IMR-90 (cell line): Measurements from ENCODE around the gene GNAO1. TPM values are rescaled to one million over a fixed set of nuclear protein-coding genes. Genes with fewer than 3 reads are reported as not detected.

Experiments used
- ATAC-seq: fragments of 200-7000 bp; cut with Tn5 transposase; 2 replicates; pipeline ENCODE4 v1.9.1; 2020; ENCODE audit warnings: low read depth, mild to moderate bottlenecking, moderate library complexity
- BruUV-seq: library from RNA; stranded (reverse); fragments of 400-500 nt; replicated peaks from 2 replicates; lab custom pipeline; 2021; lab: Mats Ljungman, UMichigan
- CTCF ChIA-PET: fragments of 300-600 bp; formaldehyde crosslinking; extraction: SDS; loops from one replicate; lab custom pipeline; 2021; ENCODE audit warnings: antibody characterized with exemption; lab: Yijun Ruan, JAX
- POLR2A ChIA-PET: fragments of 300-600 bp; sonication (Branson Sonifier 250); formaldehyde crosslinking; loops from one replicate; lab custom pipeline; 2022; ENCODE audit warnings: antibody characterized with exemption; ENCODE audit not compliant: unreplicated experiment; lab: Charles Lee
- DNase-seq: peaks from one replicate; pipeline ENCODE4 v3.0.0; 2013
- H2AFZ ChIP-seq: replicated peaks from 2 replicates; pipeline ENCODE3; 2013; ENCODE audit warnings: low read length, mild to moderate bottlenecking; ENCODE audit not compliant: poor library complexity
- H2AK5ac ChIP-seq: 2 replicates; pipeline ENCODE4 v1.6.1; 2013; ENCODE audit warnings: low read depth, low read length, inconsistent platforms
- H2AK9ac ChIP-seq: replicated peaks from 2 replicates; pipeline ENCODE3; 2013; ENCODE audit warnings: mild to moderate bottlenecking, low read depth, low read length, moderate library complexity; ENCODE audit not compliant: poor library complexity
- H2BK120ac ChIP-seq: 2 replicates; pipeline ENCODE4 v1.6.1; 2013; ENCODE audit warnings: low read depth, low read length, inconsistent platforms
- H2BK15ac ChIP-seq: 3 replicates; pipeline ENCODE4 v1.6.1; 2013; ENCODE audit warnings: low read depth, low read length, inconsistent platforms
- H2BK20ac ChIP-seq: 2 replicates; pipeline ENCODE4 v1.6.1; 2013; ENCODE audit warnings: low read depth, mild to moderate bottlenecking, inconsistent platforms, low read length, moderate library complexity
- H2BK5ac ChIP-seq: 2 replicates; pipeline ENCODE4 v1.6.1; 2013; ENCODE audit warnings: mild to moderate bottlenecking, low read depth, low read length, inconsistent platforms; ENCODE audit not compliant: poor library complexity, severe bottlenecking
- H3K14ac ChIP-seq: replicated peaks from 2 replicates; pipeline ENCODE4 v1.6.1; 2013; ENCODE audit warnings: low read depth, low read length, inconsistent platforms
- H3K18ac ChIP-seq: 2 replicates; pipeline ENCODE4 v1.6.1; 2013; ENCODE audit warnings: low read depth, low read length, control low read depth
- H3K23ac ChIP-seq: 2 replicates; pipeline ENCODE4 v1.6.1; 2013; ENCODE audit warnings: low read depth, low read length, inconsistent platforms
- H3K27ac ChIP-seq: 2 replicates; pipeline ENCODE4 v1.5.1; 2013; ENCODE audit warnings: mild to moderate bottlenecking, control low read depth, low read length; ENCODE audit not compliant: insufficient read depth
- H3K27me3 ChIP-seq: 2 replicates; pipeline ENCODE4 v1.6.1; 2013; ENCODE audit warnings: low read length; ENCODE audit not compliant: control insufficient read depth, insufficient read depth
- H3K36me3 ChIP-seq: 2 replicates; pipeline ENCODE4 v1.6.1; 2013; ENCODE audit warnings: low read length, mixed read lengths; ENCODE audit not compliant: control insufficient read depth, insufficient read depth
- H3K4ac ChIP-seq: 2 replicates; pipeline ENCODE4 v1.6.1; 2013; ENCODE audit warnings: low read depth, low read length, inconsistent platforms
- H3K4me1 ChIP-seq: 2 replicates; pipeline ENCODE4 v1.6.1; 2013; ENCODE audit warnings: low read length, mixed read lengths; ENCODE audit not compliant: control insufficient read depth, insufficient read depth
- H3K4me2 ChIP-seq: 2 replicates; pipeline ENCODE4 v1.6.1; 2013; ENCODE audit warnings: low read depth, mild to moderate bottlenecking, control low read depth, low read length, moderate library complexity
- H3K4me3 ChIP-seq: 2 replicates; pipeline ENCODE4 v1.5.1; 2013; ENCODE audit warnings: low read depth, mild to moderate bottlenecking, control low read depth, low read length, moderate library complexity; ENCODE audit not compliant: insufficient read depth
- H3K56ac ChIP-seq: 2 replicates; pipeline ENCODE4 v1.6.1; 2013; ENCODE audit warnings: low read length, inconsistent platforms; ENCODE audit not compliant: insufficient read depth; ENCODE audit errors: extremely low read depth
- H3K79me1 ChIP-seq, 2 experiments: 2 replicates each; pipeline ENCODE4 v1.6.1; 2013; ENCODE audit warnings: low read length in 2 of 2, inconsistent platforms in 1 of 2, low read depth in 1 of 2
- H3K9ac ChIP-seq: 2 replicates; pipeline ENCODE4 v1.6.1; 2013; ENCODE audit warnings: low read depth, low read length, control low read depth
- H3K9me1 ChIP-seq: 2 replicates; pipeline ENCODE4 v1.6.1; 2013; ENCODE audit warnings: low read length, inconsistent platforms; ENCODE audit not compliant: insufficient read depth
- H3K9me3 ChIP-seq: 2 replicates; pipeline ENCODE4 v1.6.1; 2013; ENCODE audit warnings: low read length; ENCODE audit not compliant: control insufficient read depth, insufficient read depth
- H4K20me1 ChIP-seq: 2 replicates; pipeline ENCODE4 v1.6.1; 2013; ENCODE audit warnings: low read length, inconsistent platforms; ENCODE audit not compliant: insufficient read depth
- H4K5ac ChIP-seq: 2 replicates; pipeline ENCODE4 v1.6.1; 2013; ENCODE audit warnings: mild to moderate bottlenecking, low read depth, low read length, control low read depth
- H4K8ac ChIP-seq, 2 experiments: 2 replicates each; pipeline ENCODE4 v1.6.1; 2013; ENCODE audit warnings: low read depth in 2 of 2, low read length in 2 of 2, control low read depth in 1 of 2, inconsistent platforms in 1 of 2
- H4K91ac ChIP-seq: 2 replicates; pipeline ENCODE4 v1.6.1; 2013; ENCODE audit warnings: low read depth, low read length, inconsistent platforms; ENCODE audit not compliant: insufficient read depth
- BHLHE40 ChIP-seq: fragments of 150-350 bp; IDR thresholded peaks from 2 replicates; pipeline ENCODE4 v1.6.1; 2016; ENCODE audit warnings: mild to moderate bottlenecking, low read depth, low read length
- CEBPB ChIP-seq: IDR thresholded peaks from 2 replicates; pipeline ENCODE4 v1.6.1; 2012; ENCODE audit warnings: low read depth, low read length, improper control_type of control experiment
- CHD1 ChIP-seq: IDR thresholded peaks from 2 replicates; pipeline ENCODE4 v1.6.1; 2012; ENCODE audit warnings: low read depth, low read length, improper control_type of control experiment
- FOS ChIP-seq: fragments of 150-350 bp; IDR thresholded peaks from 2 replicates; pipeline ENCODE4 v1.6.1; 2016; ENCODE audit warnings: low read depth, low read length
- MAFK ChIP-seq: IDR thresholded peaks from 2 replicates; pipeline ENCODE4 v1.6.1; 2012; ENCODE audit warnings: low read depth, low read length, improper control_type of control experiment
- MAZ ChIP-seq: IDR thresholded peaks from 2 replicates; pipeline ENCODE4 v1.6.1; 2012; ENCODE audit warnings: low read depth, mild to moderate bottlenecking, low read length, improper control_type of control experiment, moderate library complexity, borderline replicate concordance
- MXI1 ChIP-seq: IDR thresholded peaks from 2 replicates; pipeline ENCODE4 v1.6.1; 2012; ENCODE audit warnings: low read depth, mild to moderate bottlenecking, low read length, moderate library complexity, borderline replicate concordance
- NFE2L2 ChIP-seq: fragments of 150-350 bp; IDR thresholded peaks from 2 replicates; pipeline ENCODE4 v1.6.1; 2016; ENCODE audit warnings: low read depth, mild to moderate bottlenecking, low read length
- POLR2A ChIP-seq: IDR thresholded peaks from 2 replicates; pipeline ENCODE4 v1.6.1; 2012; ENCODE audit warnings: mild to moderate bottlenecking, low read depth, low read length
- RAD21 ChIP-seq: IDR thresholded peaks from 2 replicates; pipeline ENCODE4 v1.6.1; 2012; ENCODE audit warnings: low read length, improper control_type of control experiment
- RCOR1 ChIP-seq: IDR thresholded peaks from 2 replicates; pipeline ENCODE4 v1.6.1; 2012; ENCODE audit warnings: mild to moderate bottlenecking, low read length, improper control_type of control experiment; ENCODE audit not compliant: insufficient replicate concordance
- RFX5 ChIP-seq: IDR thresholded peaks from 2 replicates; pipeline ENCODE4 v1.8.0; 2012; ENCODE audit warnings: low read depth, mild to moderate bottlenecking, low read length, moderate library complexity
- SMC3 ChIP-seq: fragments of 150-350 bp; IDR thresholded peaks from 2 replicates; pipeline ENCODE4 v1.6.1; 2016; ENCODE audit warnings: low read depth, mild to moderate bottlenecking, antibody characterized with exemption, low read length, moderate library complexity
- WGBS, 2 experiments: methylation state at CpG; one replicate each; pipeline versions ENCODE4 v1.1.5 to v1.1.7; 2013; ENCODE audit warnings: missing lambda C conversion rate in 2 of 2; ENCODE audit not compliant: insufficient read length in 1 of 2; ENCODE audit errors: extremely low coverage in 2 of 2; 5-methylcytosine and 5-hydroxymethylcytosine counted together
- dilution Hi-C: fragments of 300-500 bp; cut with HindIII; formaldehyde crosslinking; loops from one replicate; pipeline ENCODE4 v1.14.3; 2018; ENCODE audit warnings: low sequenced_read_pairs; ENCODE audit not compliant: unreplicated experiment
- in situ Hi-C: fragments of 300-500 bp; cut with MboI; formaldehyde crosslinking; loops from 3 replicates; pipeline ENCODE4 v1.14.3; 2019; ENCODE audit warnings: low sequenced_read_pairs, inconsistent platforms, mixed read lengths
- intact Hi-C: fragments of 100-400 bp; cut with micrococcal nuclease; formaldehyde crosslinking; loops from 2 replicates; pipeline ENCODE4 v1.10.0; 2022
- polyA plus RNA-seq, 3 experiments: library from polyadenylated mRNA; depleted of rRNA; stranded (reverse); fragments of >200 nt; gene quantifications; 2 replicates each; pipeline ENCODE4 v1.2.3, GENCODE V29; 2012; ENCODE audit warnings: low replicate concordance in 1 of 3
- total RNA-seq: library from RNA; depleted of rRNA; stranded (reverse); fragments of >200 nt; gene quantifications from 2 replicates; pipeline ENCODE4 v1.2.3, GENCODE V29; 2012
- TF ChIP-seq, protein P1 (sequence below): fragments of 150-350 bp; IDR thresholded peaks from 2 replicates; pipeline ENCODE4 v1.6.1; 2016; ENCODE audit warnings: low read depth, mild to moderate bottlenecking, low read length, moderate library complexity, borderline replicate concordance
- TF ChIP-seq, protein P2 (sequence below): fragments of 150-350 bp; IDR thresholded peaks from 2 replicates; pipeline ENCODE4 v1.6.1; 2017; ENCODE audit warnings: mild to moderate bottlenecking, antibody characterized with exemption, low read length, low read depth

GNAO1 gene
- total and polyA plus RNA-seq, 2 of the 4 experiments (the other 2 are of a cell fraction): under 0.01 to 0.07 TPM

- Histone ChIP-seq H3K36me3 (no peaks in the 10 kb centered on the region), H3K4me1 (no peaks in the 10 kb centered on the region), H2BK15ac (no peak overlapping the region), H3K27me3 (peaks cover 15% of the 10 kb centered on the region; the same call in 1 of the 2 replicates), H2AK5ac (no peak overlapping the region), H2BK5ac (no peak overlapping the region), H3K4me2 (no peak overlapping the region), H4K8ac (no peak overlapping the region), H3K56ac (no peak overlapping the region), H2AK9ac (no peak overlapping the region), H3K9me1 (no peaks in the 10 kb centered on the region; the same call in 1 of the 2 replicates), H2BK120ac (no peak overlapping the region), H4K20me1 (no peaks in the 10 kb centered on the region), H3K4ac (no peak overlapping the region), H4K5ac (no peak overlapping the region), H3K18ac (no peak overlapping the region), H4K91ac (no peak overlapping the region), H3K23ac (no peak overlapping the region), H3K4me3 (no peak overlapping the region), H3K9me3 (no peaks in the 10 kb centered on the region), H2BK20ac (no peak overlapping the region), H3K79me1 (no peaks in the 10 kb centered on the region), H3K27ac (no peak overlapping the region), H3K9ac (no peak overlapping the region), H3K14ac (no peak overlapping the region), H2AFZ (no peak overlapping the region)
- dilution Hi-C loops (no loop called here), in situ Hi-C loops (no loop called here), intact Hi-C loops (no loop called here)
- 90% methylated on average over 6 of the region's 22 CpGs; no CpG with 5 or more reads in 1 of the 2 experiments for WGBS, 2 experiments
- ChIA-PET POLR2A (no interaction called here), CTCF (interaction anchor here (2.8 kb wide), 1 partner anchor 28 kb away, joined by 9 read pairs; no protein-coding TSS in a partner anchor)
- no TSS peak for BruUV-seq
- no peak for DNase-seq
- no peak for ATAC-seq
- no peak for TF ChIP-seq RAD21
- no peak for TF ChIP-seq MAZ
- no peak for TF ChIP-seq BHLHE40
- no peak for TF ChIP-seq CEBPB
- no peak for TF ChIP-seq RCOR1
- TF ChIP-seq MXI1: no peak
- no peak for TF ChIP-seq CHD1
- no peak for TF ChIP-seq MAFK
- TF ChIP-seq, protein P1, sequence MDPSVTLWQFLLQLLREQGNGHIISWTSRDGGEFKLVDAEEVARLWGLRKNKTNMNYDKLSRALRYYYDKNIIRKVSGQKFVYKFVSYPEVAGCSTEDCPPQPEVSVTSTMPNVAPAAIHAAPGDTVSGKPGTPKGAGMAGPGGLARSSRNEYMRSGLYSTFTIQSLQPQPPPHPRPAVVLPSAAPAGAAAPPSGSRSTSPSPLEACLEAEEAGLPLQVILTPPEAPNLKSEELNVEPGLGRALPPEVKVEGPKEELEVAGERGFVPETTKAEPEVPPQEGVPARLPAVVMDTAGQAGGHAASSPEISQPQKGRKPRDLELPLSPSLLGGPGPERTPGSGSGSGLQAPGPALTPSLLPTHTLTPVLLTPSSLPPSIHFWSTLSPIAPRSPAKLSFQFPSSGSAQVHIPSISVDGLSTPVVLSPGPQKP: no peak
- TF ChIP-seq NFE2L2: no peak
- no peak for TF ChIP-seq RFX5
- TF ChIP-seq SMC3: no peak
- no peak for TF ChIP-seq FOS
- no peak for TF ChIP-seq POLR2A
- TF ChIP-seq, protein P2, sequence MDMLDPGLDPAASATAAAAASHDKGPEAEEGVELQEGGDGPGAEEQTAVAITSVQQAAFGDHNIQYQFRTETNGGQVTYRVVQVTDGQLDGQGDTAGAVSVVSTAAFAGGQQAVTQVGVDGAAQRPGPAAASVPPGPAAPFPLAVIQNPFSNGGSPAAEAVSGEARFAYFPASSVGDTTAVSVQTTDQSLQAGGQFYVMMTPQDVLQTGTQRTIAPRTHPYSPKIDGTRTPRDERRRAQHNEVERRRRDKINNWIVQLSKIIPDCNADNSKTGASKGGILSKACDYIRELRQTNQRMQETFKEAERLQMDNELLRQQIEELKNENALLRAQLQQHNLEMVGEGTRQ: no peak
Measured at GRCh38 chr16:56328276-56329022, 137.2 kb downstream of the GNAO1 start.
